OCI-M1 (cell line): Measurements from ENCODE around the gene IRGQ.
"Not testable (repeated sequence)": the region's sequence is repeated elsewhere in the genome, so short reads cannot be mapped to it uniquely, and the experiment has no call there.

ENCODE experiments used
- DNase-seq: peaks from one replicate; lab custom pipeline; 2025; lab: John Stamatoyannopoulos, UW

Gene IRGQ

DNA sequence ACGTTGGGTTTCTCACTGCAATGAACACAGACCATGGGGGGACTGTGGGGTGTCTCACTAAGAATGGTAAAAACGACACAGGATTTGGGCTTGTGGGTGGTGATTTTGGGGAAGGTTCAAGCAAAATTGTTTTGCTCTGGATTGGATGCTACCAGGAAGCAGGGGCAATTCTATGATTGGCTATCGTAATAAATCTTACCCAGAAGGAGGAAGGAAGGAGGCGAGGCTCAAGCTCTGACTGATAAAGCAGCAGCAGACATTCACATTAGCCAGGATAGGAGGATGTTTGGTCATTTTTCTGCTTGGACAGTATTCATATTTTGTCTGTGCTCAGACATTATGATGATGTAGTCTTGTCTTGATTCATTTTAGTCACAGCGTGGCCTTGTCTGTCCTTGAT is 1.9 kb upstream of the IRGQ start:
- no peak for DNase-seq

DNA sequence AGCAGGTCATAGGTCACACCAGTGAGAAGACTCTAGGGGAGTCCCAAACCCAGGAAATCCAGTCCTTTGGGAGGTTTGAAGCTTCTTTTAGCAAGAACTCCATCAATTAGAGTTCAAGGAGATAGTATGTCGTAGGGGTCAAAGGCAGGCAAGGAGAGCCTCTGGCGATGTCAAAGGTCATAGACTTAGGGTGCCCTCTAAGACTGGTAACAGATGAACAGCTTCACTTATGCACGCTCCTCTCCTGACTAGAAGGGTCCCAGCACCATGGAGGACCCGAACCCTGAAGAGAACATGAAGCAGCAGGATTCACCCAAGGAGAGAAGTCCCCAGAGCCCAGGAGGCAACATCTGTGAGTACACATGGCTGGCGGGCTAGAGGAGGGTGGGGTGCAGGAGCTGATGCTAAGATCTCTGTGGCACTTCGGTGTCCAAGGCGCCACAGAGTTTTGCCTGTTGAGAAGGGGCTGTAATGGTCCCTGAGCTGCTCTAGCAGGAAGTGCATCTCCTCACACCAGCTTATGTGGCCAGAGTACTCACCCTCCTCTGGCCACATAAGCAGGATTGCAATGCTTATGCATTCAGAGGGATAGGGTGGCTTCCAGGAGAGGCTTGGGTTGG is 1.0 kb upstream of the IRGQ start:
- DNase-seq: peak; percentile 43

GRCh38 chr19:43595605-43595998 is 332 bp downstream of the IRGQ start:
- no peak for DNase-seq

GRCh38 chr19:43594710-43595604 is 977 bp downstream of the IRGQ start:
- DNase-seq: peak; percentile 88

DNA sequence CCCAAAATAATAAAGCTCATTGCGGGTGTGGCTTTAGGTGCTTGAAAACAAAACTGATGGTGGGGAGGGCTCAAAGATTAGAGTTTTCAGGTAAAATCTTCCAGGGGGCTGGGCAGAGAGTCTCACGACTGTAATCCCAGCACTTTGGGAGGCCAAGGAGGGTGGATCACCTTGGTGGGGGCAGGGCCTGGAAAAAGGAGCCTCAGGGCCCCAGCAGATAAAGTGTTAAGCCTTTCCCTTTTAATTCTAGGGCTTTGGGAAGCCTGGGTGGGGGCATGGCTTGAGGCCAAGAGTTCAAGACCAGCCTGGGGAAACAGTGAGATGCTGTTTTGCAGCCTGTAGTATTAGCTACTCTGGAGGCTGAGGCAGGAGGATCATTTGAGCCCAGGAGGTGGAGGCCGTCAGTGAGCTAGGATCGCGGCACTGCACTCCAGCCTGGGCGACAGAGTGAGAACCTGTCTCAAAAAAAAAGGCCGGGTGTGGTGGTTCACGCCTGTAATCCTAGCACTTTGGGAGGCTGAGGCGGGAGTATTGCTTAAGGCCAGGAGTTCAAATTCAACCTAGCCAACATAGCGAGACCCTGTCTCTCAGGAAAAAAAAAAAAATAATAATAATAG is 1.7 kb downstream of the IRGQ start:
- DNase-seq: no peak

GRCh38 chr19:43592800-43593350 is 3.1 kb downstream of the IRGQ start:
- no peak for DNase-seq

- DNase-seq: no peak
Observed at GRCh38 chr19:43591904-43592772, 3.8 kb downstream of the IRGQ start.

- no peak for DNase-seq
Observed at GRCh38 chr19:43589678-43590077, 6.3 kb downstream of the IRGQ start.

DNA sequence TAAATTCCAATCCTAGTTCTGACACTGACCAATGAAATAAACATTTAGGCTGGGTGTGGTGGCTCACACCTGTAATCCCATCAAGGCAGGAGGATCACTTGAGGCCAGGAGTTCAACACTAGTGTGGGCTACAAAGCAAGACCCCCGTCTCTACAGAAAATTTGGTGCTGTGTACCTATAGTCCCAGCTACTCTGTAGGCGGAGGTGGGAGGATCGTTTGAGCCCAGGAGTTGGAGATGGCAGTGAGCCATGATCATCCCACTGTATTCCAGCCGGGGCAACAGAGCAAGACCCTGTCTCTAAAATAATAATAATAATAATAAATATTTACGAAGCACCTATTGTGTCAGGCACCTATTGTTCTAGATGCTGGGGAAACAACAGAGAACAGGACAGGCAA is 6.7 kb downstream of the IRGQ start:
- DNase-seq: no peak

DNA sequence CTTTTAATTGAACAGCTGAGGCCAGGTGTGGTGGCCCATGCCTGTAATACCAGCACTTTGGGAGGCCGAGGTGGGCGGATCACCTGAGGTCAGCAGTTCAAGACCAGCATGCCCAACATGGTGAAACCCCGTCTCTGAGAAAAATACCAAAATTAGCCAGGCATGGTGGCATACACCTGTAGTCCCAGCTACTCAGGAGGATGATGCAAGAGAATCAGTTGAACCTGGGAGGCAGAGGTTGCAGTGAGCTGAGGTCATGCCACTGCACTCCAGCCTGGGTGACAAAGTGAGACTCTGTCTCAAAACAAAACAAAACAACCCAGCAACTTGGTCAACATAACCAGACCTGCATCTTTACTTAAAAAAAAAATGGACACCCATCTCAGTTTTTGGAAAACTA is 8.9 kb downstream of the IRGQ start:
- not testable (repeated sequence) for DNase-seq

DNA sequence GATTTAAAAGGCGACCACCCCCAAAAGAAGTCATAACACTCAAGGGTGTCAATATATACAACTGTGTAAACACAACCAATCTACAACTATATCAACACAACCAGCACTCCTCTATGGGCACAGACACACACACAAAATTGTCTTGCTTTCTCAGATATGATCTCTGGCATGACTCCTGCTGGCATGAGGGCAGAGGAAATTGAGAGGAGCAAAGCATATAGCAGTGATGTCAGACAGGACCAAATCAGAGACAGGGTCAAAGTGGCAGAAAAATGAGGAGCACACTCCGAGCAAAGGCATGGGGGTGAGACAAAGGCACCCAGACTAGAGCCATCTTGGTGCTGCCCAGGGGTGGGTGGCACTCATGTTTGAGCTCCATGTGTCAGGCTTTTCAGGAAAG is 9.6 kb downstream of the IRGQ start:
- no peak for DNase-seq

DNA sequence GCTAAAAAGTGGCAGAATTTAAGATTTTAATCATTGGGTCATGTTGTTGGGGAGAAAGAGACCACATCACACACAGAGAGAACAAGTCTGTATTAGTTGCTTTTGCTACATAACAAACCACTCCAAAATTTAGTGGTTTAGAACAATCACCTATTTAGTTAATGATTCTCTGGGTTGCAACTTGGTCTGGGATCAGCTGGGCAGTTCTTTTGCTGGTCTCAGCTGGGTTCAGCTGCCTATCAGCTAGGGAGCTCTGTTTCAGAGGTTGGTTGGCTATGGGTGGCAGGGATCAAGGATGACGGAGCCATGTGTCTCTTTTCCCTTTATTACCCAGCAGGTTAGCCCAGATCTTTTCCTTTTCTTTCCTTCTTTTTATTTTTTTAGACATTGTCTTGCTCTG is 11.4 kb downstream of the IRGQ start:
- DNase-seq: no peak

DNA sequence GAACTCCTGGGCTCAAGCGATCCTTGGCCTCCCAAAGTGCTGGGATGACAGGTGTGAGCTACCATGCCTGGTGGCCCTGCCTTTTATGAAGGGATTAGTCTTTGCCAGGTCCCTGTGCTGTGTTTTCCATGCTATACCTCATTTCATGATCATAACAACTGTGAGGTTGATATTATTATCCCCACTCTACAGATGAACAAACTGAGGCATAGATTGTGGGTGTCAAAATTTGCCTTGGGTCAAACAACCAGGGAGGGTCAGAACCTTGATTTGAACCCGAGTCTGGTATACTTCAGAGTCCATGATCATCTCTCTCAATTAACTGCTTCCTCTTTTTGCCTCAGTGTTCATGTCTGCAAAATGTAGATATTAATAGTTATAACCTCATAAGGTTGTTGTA is 13.4 kb downstream of the IRGQ start:
- peak; percentile 37 for DNase-seq

GRCh38 chr19:43581467-43581866 is 14.5 kb downstream of the IRGQ start:
- DNase-seq: peak; percentile 60

DNA sequence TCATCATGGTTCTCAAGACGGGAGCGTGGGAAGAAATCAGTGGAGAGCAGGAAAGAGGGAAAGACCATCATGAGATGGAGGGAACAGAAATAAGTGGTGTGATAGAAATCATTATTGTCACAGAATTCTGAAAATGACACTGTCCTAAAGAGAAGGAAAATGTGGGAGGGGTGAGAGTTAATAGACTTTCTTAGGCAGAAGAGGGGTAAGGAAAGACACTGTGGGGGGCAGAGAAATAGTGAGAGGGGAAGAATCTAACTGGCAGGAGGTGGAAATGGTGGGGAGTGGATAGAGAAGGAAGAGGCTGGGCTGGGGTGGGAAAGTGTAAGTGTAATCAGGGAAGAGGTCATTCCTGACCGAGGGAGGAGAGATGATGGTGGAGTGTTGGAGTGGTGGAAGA is 17.1 kb downstream of the IRGQ start:
- DNase-seq: no peak

GRCh38 chr19:43575955-43576878 is 19.7 kb downstream of the IRGQ start:
- no peak for DNase-seq

DNA sequence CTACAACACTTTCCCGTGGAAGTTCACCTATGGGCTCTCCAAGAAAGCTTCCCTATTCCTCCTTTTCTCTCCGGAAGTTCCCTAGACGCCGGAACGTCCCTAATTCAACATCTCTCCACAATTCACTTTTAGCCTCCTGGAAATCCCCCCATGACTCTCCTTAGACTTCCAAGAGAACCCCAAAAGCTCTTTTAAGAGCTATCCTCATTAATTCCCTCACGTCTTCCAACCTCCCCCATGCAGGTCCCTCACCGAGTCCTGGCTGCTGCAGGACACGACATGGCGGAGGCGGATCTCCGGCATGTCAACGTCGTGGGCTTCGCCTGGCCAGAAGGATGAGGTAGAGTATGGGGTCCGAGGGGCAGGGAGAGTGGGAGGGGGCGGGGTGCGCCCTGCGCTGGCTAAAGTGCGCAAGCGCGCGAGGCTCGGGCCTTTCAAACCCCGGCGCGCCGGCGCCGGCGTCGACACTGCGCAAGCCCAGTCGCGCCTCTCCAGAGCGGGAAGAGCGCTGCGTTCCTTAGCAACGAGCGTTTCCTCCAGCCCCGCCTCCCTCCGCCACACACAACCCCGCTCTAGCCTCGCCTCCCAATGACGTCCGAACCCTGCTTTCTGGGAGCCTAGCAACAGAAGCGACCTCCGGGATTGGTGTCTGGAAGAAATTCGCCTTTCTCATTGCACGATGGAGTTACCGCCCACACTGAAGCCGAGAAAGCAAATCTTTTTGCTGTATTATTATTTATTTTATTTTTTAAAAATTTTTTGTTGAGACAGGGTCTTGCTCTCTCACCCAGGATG is 20.6 kb downstream of the IRGQ start, which contains the start of the genes PINLYP and XRCC1:
TSS of gene PINLYP (plus strand) at position 646 of the 795 bp plus-strand sequence. CDS start 1,391 bp downstream, outside the sequence.
TSS of gene XRCC1 (minus strand) at position 372 of the 795 bp plus-strand sequence. CDS start at position 303, 69 bp downstream.
- peak; percentile 99 for DNase-seq

DNA sequence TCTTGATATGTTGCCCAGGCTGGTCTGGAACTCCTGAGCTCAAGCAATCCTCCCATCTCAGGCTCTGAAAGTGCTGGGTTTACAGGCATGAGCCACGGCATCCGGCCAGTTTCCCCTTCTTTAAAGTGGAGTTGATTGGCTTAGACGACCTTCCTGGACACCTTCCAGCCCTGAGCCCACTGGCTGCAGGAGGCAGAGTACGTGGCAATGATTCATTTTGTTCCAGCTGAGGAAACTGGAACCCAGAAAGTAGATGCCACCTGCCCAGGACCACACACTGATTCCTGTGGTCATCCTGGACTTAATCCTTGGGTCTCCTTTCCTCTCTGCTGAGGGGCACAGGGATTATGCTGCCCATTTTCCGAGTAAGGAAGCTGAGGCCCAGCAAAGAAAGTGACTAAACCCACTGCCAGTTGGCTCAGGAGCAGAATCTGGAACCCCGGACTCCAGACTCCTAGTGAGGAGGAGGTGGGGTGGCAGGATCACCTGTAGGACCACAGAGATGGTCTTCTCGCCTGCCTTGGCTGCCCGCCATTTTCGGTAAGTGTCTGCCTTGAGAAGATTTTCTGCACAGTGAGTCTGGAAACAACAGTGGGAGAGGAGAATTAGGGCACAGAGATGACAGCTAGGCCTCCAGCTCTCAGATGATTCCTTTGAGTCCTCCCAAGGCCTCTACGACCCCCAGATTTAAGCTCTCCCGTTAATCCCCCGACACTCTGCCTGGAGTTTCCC is 21.3 kb downstream of the IRGQ start:
- peak; percentile 47 for DNase-seq

- no peak for DNase-seq
Observed at GRCh38 chr19:43572171-43572588, 23.8 kb downstream of the IRGQ start.
